ENCODE data around the gene CD80. TPM values are rescaled to one million over a fixed set of nuclear protein-coding genes. Genes with fewer than 3 reads are reported as not detected.

Gene CD80
- total and polyA plus RNA-seq, 2 of the 8 experiments (the other 6 are each of a cell fraction or from before 2014, with no cell fraction given), result 0.11 TPM; not detected in 1

DNA sequence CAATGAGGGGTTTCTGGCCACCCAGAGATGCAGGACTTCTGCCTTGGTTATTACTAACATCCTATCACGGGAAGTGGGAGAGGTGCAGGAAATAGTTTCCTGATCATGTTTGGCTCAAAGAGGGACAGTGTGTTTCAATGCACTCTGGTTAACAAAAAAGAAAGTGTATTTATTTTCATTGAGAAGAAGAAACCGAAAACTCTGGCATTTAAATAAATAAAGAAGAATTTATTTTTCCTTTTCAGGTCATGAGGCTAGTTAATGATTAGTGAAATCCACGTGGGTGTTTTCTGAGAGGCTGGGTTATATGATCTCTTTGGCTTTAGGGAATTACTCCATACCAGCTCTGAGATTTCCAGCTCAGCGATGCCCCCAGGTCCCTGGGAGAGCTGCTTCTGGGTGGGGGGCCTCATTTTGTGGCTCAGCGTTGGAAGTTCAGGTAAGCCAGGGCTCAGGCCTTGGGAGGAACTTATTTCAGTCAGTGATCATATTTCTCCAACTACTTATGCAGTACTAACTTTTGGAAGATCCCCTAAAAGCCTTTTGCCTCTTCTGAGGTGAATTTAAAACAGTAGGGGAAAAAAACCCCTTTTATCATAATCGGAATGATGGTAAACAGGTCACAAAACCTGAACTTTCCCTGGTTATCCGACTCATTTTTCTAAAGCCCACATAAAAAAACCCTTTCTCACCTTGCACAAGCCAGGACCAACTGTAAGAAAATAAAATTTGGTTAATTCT, 38.3 kb upstream of the CD80 start, which contains the start of gene PLA1A (continued):
- TF ChIP-seq BACH1 (IDR thresholded peaks at IDR 0.05; ENCODE audit: low read length), result no peak
- TF ChIP-seq, protein P1, sequence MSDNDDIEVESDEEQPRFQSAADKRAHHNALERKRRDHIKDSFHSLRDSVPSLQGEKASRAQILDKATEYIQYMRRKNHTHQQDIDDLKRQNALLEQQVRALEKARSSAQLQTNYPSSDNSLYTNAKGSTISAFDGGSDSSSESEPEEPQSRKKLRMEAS (IDR thresholded peaks at IDR 0.05), result no peak
